Right kidney (tissue), 1 donor: ENCODE measurements around the gene PKHD1.

ENCODE experiments used
- DNase-seq: peaks from one replicate; pipeline ENCODE4 v3.0.0-alpha.2; 2016

PKHD1 gene

DNA sequence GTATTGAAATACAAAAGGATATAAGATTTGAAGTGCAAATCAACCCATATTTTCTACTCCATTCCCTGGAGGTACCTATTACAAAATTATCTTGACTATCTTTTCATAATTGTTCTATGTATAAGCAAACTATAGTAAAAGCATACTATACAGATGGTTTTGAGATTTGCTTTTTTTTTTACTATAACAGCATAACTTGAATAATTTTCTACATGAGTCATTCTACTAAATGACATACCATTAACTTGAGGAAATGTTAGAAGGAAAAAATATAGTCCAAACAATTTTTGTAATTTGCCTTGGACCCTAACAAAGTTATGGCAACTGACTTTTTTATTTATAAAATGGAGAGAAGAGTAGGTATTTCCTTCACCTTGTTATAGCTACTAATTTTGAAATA, 472.7 kb downstream of the PKHD1 start:
- DNase-seq: no peak

DNA sequence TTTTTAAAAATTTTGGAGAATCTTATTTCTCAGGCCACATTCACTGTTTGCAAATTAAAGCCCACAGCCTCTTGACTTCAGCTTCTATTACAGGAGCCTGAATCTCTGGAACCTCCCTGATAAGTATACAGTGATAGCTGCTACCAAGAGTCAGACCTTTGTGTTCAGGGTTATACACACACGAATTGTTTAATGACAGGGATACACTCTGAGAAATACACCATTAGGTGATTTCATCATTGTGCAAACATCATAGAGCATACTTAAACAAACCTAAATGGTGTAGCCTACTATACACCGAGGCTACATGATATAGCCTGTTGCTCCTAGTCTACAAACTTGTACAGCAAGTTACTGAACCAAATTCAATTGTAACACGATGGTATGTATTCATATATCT, 473.9 kb downstream of the PKHD1 start:
- DNase-seq: no peak

GRCh38 chr6:51608932-51609331, 478.5 kb downstream of the PKHD1 start:
- no peak for DNase-seq

DNA sequence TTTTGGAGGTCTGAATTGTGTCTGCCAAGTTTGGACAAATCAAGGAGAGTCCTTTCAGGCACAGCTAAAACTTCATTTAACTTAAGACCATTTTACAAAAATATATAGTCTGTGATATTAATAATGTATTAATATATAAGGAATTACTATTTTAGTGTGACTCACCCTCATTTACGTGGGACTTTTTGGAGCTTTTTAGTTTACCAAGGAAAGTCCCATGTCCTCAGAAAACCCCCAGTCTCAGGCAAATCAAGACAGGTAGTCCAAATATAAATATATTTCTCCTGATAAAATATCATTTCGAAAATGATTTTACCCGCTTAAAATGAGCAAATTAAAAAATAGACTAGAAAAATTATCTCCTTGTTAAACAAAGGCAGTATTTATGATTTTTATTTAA, 479.0 kb downstream of the PKHD1 start:
- no peak for DNase-seq

DNA sequence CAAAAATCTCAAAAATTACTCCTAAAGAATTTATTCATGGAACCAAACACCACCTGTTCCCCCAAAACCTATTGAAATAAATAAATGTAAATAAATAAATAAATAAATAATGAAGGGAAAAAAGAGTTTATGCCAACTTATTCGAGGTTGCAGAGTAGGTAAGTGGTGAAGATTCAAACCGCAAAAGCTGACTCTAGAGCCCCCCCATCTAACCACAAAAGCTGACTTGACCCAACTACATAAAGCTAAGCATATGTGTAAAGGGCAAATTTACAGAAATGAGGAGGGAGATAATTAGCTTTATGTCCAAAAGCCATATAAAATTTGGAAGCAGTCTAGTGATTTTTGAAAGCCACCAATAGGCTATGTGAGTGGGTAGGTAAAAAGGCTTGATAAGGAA, 486.9 kb downstream of the PKHD1 start:
- no peak for DNase-seq

DNA sequence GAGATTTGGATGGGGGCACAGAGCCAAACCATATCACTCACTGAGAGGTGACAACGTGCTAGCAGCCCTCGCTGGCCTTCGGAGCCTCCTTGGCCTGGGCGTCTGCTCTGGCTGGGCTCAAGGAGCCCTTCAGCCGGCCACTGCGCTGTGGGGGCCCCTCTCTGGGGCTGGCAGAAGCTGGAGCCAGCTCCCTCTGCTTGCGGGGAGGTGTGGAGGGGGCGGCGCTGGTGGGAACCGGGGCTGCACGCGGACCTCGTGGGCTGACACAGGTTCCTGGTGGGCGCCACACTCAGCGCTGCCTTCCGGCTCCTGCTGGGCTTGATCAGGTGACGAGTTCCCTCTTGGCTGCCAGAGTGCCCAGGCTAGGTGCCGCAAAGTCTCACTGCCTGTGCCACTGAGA, 489.2 kb downstream of the PKHD1 start:
- no peak for DNase-seq

DNA sequence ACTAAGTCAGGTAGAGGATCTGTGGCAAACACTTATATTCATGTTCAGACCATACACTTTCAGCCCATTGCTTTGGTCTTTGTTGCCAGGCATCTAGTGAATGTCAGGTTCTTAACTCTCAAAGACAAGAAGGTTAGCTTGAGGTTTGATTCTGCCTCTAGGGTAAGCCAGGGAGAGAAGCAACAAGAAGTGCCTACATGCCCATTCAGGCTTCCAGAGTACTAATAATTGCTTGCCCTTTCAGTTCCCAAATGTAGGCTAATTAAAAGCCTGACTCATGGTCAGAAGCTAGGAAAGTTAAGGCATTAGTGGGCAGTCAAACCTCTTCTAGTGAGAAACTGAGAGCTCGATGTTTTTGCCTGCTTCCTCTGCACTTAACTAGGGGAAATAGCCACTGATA, 492.4 kb downstream of the PKHD1 start:
- no peak for DNase-seq

GRCh38 chr6:51585264-51585663, 502.1 kb downstream of the PKHD1 start:
- DNase-seq: no peak

DNA sequence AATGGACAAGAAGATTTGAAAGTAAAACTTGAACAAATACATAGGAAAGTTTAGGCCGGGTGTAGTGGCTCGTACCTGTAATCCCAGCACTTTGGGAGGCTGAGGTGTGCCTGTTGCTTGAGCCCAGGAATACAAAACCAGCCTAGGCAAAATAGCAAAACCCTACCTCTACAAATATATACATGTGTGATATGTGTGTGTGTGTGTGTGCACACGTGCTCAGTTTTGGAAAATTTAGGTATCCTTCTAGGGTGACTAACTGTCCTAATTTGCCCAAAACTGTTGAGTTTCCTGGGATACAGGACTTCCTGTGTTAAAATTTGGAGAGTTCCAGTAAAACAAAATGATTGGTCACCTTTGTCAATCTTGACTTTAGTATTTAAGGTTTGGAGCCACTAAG, 503.2 kb downstream of the PKHD1 start:
- DNase-seq: no peak

DNA sequence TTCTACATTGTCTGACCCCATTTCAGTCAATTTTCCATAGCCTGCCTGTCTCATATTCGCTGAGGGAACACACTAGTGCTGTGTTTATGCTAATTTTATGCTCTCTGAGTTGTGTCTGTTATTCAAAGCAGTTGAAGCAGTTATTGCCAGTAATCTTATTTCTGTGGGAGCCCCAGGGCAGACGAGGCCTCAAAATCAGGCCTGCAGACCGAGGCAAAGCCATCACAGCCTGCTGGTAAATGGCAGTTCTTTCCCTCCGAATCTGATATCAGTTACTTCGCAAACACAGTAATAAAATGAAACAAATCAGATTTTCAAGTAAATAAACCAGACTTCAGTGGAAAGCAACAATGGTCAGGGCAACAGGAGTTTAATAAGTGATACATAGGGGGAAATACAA, 508.4 kb downstream of the PKHD1 start:
- no peak for DNase-seq

GRCh38 chr6:51578362-51578761, 509.1 kb downstream of the PKHD1 start:
- DNase-seq: no peak

DNA sequence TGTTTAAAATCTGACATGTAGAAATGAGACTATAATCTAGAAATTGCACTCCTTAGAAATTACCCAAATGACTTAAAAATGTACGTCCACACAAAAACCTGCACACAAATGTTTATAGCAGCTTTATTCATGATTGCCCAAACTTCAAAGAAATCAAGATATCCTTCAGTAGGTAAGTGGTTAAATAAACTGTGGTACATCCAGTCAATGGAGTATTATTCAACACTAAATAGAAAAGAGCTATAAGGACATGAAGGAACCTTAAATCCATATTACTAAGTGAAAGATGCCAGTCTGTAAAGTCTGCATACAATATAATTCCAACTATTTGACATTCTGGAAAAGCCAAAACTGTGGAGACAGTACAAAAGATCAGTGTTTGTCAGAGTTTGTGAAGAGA, 513.4 kb downstream of the PKHD1 start:
- DNase-seq: no peak

DNA sequence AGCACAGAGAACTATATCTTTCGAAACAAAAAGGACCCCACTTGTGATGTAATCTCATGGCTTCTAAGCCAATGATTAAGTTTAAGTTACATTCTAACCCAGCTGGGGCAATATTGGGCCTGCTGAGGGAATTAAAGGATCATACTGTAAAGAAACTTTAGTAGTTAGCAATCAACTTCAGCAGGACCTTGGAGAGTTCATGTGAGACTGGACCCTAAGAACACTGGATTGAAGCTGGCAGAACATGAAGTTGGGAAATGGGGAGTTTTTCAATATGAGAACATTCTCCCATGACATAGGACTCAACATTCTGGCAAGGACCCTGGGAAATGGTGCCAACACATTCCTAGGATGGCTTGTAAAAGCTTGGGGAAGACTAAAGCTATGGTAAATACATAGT, 516.2 kb downstream of the PKHD1 start:
- DNase-seq: no peak

DNA sequence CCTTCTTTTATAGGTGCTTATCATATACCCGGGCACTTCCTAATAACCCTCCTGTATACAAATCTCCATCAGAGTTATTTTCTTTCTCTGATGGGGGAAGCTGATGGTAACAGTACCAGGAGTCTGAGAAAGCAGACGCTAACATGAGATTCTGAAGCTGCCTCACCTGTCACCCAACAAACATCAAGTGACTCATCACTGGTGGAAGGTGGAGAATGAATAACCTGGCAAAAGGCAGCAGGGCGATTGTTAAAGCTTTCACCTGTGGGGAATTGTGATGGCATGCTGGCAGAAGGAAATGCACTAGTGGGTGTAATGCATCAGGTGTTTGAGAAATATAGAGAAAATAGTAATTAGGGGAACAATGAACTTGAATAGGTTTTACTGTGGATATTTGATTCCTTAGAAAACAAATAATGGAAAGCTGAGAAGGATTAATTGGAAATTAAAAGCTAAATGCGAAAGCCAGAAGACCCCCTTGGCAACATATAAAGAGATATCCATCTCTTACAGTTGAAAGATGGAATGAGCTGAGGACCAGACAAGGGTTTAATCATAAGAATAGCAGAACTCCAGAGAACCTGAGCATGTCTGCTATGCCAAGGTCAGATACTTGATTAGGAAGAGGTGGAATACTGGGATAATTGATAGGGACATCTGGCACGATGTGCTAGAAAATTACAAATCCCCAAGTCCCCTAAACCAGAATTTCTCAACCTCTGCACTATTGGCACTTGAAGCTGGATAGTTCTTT, 517.1 kb downstream of the PKHD1 start:
- no peak for DNase-seq

GRCh38 chr6:51569594-51569993, 517.8 kb downstream of the PKHD1 start:
- DNase-seq: no peak

DNA sequence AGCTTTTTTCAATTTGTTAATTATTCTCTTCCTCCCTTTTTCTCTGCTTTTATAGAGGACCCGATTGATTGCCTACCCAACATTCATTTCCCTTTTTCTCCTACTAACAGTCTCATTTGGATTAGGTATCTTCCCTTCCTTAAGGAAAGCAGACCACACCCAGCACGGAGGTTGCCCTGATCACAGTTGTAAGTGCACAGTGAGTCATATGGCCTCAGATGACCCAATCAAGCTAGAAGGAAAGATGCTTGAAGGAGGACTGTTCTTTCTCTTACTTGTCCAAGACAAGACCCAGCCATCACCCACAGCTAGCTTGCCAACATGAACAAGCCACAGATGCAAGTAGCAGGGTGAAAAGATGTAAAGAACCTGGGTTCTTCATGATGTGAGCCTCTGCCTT, 518.6 kb downstream of the PKHD1 start:
- no peak for DNase-seq

GRCh38 chr6:51565472-51565871, 521.9 kb downstream of the PKHD1 start:
- DNase-seq: no peak
